ENCODE data around the gene CENPC. TPM values are rescaled to one million over a fixed set of nuclear protein-coding genes. Genes with fewer than 3 reads are reported as not detected.

CENPC gene
- total and polyA plus RNA-seq, 4 experiments from 2014 or later, result 15.2 to 69.1 (median 43.9) TPM

DNA sequence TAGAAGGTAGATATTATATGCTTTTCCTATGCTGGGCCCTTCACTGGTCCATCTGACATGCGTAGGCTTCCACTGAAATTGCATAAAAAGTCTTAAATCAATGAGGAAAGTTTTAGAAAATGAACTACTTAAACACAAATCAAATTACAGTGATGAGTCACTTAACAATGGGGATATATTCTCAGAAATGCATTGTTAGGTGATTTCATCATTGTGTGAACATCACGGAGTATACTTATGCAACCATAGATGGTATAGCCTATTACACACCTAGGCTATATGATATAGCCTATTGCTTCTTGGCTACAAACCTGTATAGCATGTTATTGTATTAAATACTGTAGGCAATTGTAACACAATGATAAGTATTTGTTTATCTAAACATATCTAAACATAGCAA lies 23.5 kb upstream of the CENPC start:
- Histone ChIP-seq H3K4me3 (ENCODE audit: low read length in 2 of 2) (no peak overlapping the region), H3K27ac (ENCODE audit: low read depth, low read length) (no peak overlapping the region), H3K36me3 (ENCODE audit: insufficient read depth, low read length) (no peaks in the 10 kb centered on the region), H3K27me3 (ENCODE audit: insufficient read depth, low read length) (no peaks in the 10 kb centered on the region), H3K9me3 (ENCODE audit: control insufficient read depth in 1 of 2, low read length in 2 of 2) (no peaks in the 10 kb centered on the region), H3K4me1 (ENCODE audit: insufficient read depth, low read length) (no peaks in the 10 kb centered on the region)
- intact Hi-C loops (cut with micrococcal nuclease), result no loop called here
- POLR2A ChIA-PET (ENCODE audit: partially characterized antibody), result interaction anchor here (1.1 kb wide), 1 partner anchor 10 kb away, joined by 3 read pairs; no protein-coding TSS in a partner anchor
- CTCF ChIA-PET (ENCODE audit: partially characterized antibody), result no interaction called here
- no peak overlapping the region for H3K4me3 Mint-ChIP-seq
- H3K9me3 Mint-ChIP-seq, result no peaks in the 10 kb centered on the region
- peaks cover 5 to 15% (median 13%) of the 10 kb centered on the region in 4 donors for H3K4me1 Mint-ChIP-seq
- DNase-seq, result no peak
- H3K36me3 Mint-ChIP-seq, result no peaks in the 10 kb centered on the region
- no peaks in the 10 kb centered on the region for H3K27me3 Mint-ChIP-seq
- H3K27ac Mint-ChIP-seq, result no peak overlapping the region

DNA sequence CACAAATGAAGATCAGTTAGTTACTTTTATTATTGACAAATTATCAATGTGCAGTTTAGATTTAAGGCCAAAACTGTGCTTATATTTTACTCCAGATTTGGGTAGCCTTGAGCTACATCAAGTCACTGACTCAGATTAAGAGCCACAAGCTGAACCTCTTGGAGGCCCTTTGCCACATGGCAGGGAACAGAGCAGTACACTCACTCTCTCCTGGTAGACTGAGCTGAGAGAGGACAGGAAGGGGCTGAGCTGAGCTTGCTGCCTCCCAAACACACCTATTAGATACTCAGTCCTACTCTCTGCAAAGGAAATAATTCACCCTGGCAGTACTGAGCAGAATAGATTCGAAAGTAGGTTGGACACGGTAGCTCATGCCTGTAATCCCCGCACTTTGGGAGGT lies 21.0 kb upstream of the CENPC start:
- no peak overlapping the region for H3K4me3 Mint-ChIP-seq
- intact Hi-C loops (cut with micrococcal nuclease), result no loop called here
- peak overlapping the region in 1 of 7 donors; percentile 29 for H3K27ac Mint-ChIP-seq
- H3K27me3 Mint-ChIP-seq, result no peaks in the 10 kb centered on the region
- CTCF ChIA-PET (ENCODE audit: partially characterized antibody), result interaction anchor here (1.4 kb wide), 1 partner anchor 10 kb away, joined by 3 read pairs; no protein-coding TSS in a partner anchor
- no peak overlapping the region for H3K4me3 ChIP-seq (ENCODE audit: low read length in 2 of 2)
- no peaks in the 10 kb centered on the region for H3K4me1 Mint-ChIP-seq
- DNase-seq, result no peak
- no peaks in the 10 kb centered on the region for H3K9me3 ChIP-seq (ENCODE audit: control insufficient read depth in 1 of 2, low read length in 2 of 2)
- no peak overlapping the region for H3K27ac ChIP-seq (ENCODE audit: low read depth, low read length)
- POLR2A ChIA-PET (ENCODE audit: partially characterized antibody), result no interaction called here
- H3K36me3 Mint-ChIP-seq, result no peaks in the 10 kb centered on the region
- no peaks in the 10 kb centered on the region for H3K36me3 ChIP-seq (ENCODE audit: insufficient read depth, low read length)
- H3K9me3 Mint-ChIP-seq, result no peaks in the 10 kb centered on the region
- H3K27me3 ChIP-seq (ENCODE audit: insufficient read depth, low read length), result no peaks in the 10 kb centered on the region
- no peaks in the 10 kb centered on the region for H3K4me1 ChIP-seq (ENCODE audit: insufficient read depth, low read length)

GRCh38 chr4:67565284-67565683 lies 20.0 kb upstream of the CENPC start:
- Histone ChIP-seq H3K9me3 (ENCODE audit: control insufficient read depth in 1 of 2, low read length in 2 of 2) (no peaks in the 10 kb centered on the region), H3K36me3 (ENCODE audit: insufficient read depth, low read length) (no peaks in the 10 kb centered on the region), H3K4me1 (ENCODE audit: insufficient read depth, low read length) (no peaks in the 10 kb centered on the region), H3K27me3 (ENCODE audit: insufficient read depth, low read length) (no peaks in the 10 kb centered on the region), H3K27ac (ENCODE audit: low read depth, low read length) (no peak overlapping the region), H3K4me3 (ENCODE audit: low read length in 2 of 2) (no peak overlapping the region)
- intact Hi-C loops (cut with micrococcal nuclease), result no loop called here
- ChIA-PET CTCF (ENCODE audit: partially characterized antibody) (interaction anchor here (0.6 kb wide), 1 partner anchor 299 kb away, joined by 3 read pairs; no protein-coding TSS in a partner anchor), POLR2A (ENCODE audit: partially characterized antibody) (no interaction called here)
- Mint-ChIP-seq H3K4me3 (no peak overlapping the region), H3K27ac (no peak overlapping the region), H3K36me3 (no peaks in the 10 kb centered on the region), H3K27me3 (no peaks in the 10 kb centered on the region), H3K9me3 (no peaks in the 10 kb centered on the region), H3K4me1 (peaks cover 0 to 6% (median under 1%) of the 10 kb centered on the region in 4 donors)
- no peak for DNase-seq

DNA sequence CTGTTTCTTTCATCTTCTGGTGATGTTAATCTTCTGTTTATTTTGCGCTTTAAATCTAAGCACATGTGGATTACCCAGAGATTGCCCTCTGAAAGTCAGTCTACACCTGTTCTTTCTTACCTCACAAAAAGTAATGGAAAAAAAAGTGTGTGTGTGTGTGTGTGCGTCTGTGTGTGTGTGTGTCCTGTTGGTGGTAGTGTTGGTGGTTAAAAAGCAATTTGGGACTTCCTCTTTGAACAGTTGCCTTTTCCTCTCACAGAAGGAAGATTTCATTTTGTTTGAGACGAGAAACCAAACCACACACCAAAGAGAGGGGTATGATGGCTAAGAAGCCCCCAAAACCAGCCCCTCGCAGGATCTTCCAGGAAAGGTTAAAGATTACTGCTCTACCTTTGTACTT lies 13.2 kb upstream of the CENPC start, which contains the start of gene STAP1:
Gene STAP1 (plus strand): TSS at position 235 of the 400 bp plus-strand sequence. CDS start 83 bp downstream, at position 318.
- no peaks in the 10 kb centered on the region for H3K9me3 Mint-ChIP-seq
- H3K27me3 Mint-ChIP-seq, result peaks cover 0 to 2% of the 10 kb centered on the region in 2 donors
- peak within 1 kb of the TSS; percentile 58 to 89 (median 78) for H3K27ac Mint-ChIP-seq
- no peak within 1 kb of the TSS for H3K4me3 ChIP-seq (ENCODE audit: low read length in 2 of 2)
- POLR2A ChIA-PET (ENCODE audit: partially characterized antibody), result no interaction called here
- H3K36me3 Mint-ChIP-seq, result peaks cover 0 to 3% of the 10 kb centered on the region in 2 donors
- H3K27ac ChIP-seq (ENCODE audit: low read depth, low read length), result no peak within 1 kb of the TSS
- peak; percentile 55 to 61 (median 57) for DNase-seq
- intact Hi-C loops (cut with micrococcal nuclease), result loop anchor here (2.0 kb wide), 1 partner anchor 16 kb away; no protein-coding TSS in a partner anchor
- no peaks in the 10 kb centered on the region for H3K36me3 ChIP-seq (ENCODE audit: insufficient read depth, low read length)
- no peaks in the 10 kb centered on the region for H3K9me3 ChIP-seq (ENCODE audit: control insufficient read depth in 1 of 2, low read length in 2 of 2)
- CTCF ChIA-PET (ENCODE audit: partially characterized antibody), result interaction anchor here (1.0 kb wide), 1 partner anchor 190 kb away, joined by 3 read pairs; no protein-coding TSS in a partner anchor
- H3K4me1 Mint-ChIP-seq, result peaks cover 5 to 31% (median 17%) of the 10 kb centered on the region in 4 donors
- no peaks in the 10 kb centered on the region for H3K27me3 ChIP-seq (ENCODE audit: insufficient read depth, low read length)
- H3K4me3 Mint-ChIP-seq, result peak within 1 kb of the TSS; percentile 75 to 92 (median 84)
- H3K4me1 ChIP-seq (ENCODE audit: insufficient read depth, low read length), result peaks cover 11% of the 10 kb centered on the region

- ChIA-PET POLR2A (ENCODE audit: partially characterized antibody) (interaction anchor here (1.0 kb wide), 1 partner anchor 11 kb away, joined by 4 read pairs; the partner anchor contains the start of gene CENPC), CTCF (ENCODE audit: partially characterized antibody) (interaction anchor here (0.9 kb wide), 1 partner anchor 10 kb away, joined by 3 read pairs; no protein-coding TSS in a partner anchor)
- no peaks in the 10 kb centered on the region for H3K9me3 ChIP-seq (ENCODE audit: control insufficient read depth in 1 of 2, low read length in 2 of 2)
- H3K27ac Mint-ChIP-seq, result no peak overlapping the region
- H3K36me3 Mint-ChIP-seq, result peaks cover 0 to 3% of the 10 kb centered on the region in 2 donors
- H3K4me1 Mint-ChIP-seq, result peaks cover 5 to 31% (median 17%) of the 10 kb centered on the region in 4 donors
- DNase-seq, result no peak
- H3K27ac ChIP-seq (ENCODE audit: low read depth, low read length), result no peak overlapping the region
- intact Hi-C loops (cut with micrococcal nuclease), result no loop called here
- no peak overlapping the region for H3K4me3 ChIP-seq (ENCODE audit: low read length in 2 of 2)
- H3K27me3 Mint-ChIP-seq, result peaks cover 0 to 2% of the 10 kb centered on the region in 2 donors
- peaks cover 11% of the 10 kb centered on the region for H3K4me1 ChIP-seq (ENCODE audit: insufficient read depth, low read length)
- H3K9me3 Mint-ChIP-seq, result no peaks in the 10 kb centered on the region
- H3K4me3 Mint-ChIP-seq, result no peak overlapping the region
- H3K36me3 ChIP-seq (ENCODE audit: insufficient read depth, low read length), result no peaks in the 10 kb centered on the region
- H3K27me3 ChIP-seq (ENCODE audit: insufficient read depth, low read length), result no peaks in the 10 kb centered on the region
Measured at GRCh38 chr4:67556436-67556835, 11.1 kb upstream of the CENPC start.

GRCh38 chr4:67555447-67555846 lies 10.1 kb upstream of the CENPC start:
- ChIA-PET CTCF (ENCODE audit: partially characterized antibody) (interaction anchor here (0.9 kb wide), 1 partner anchor 11 kb away, joined by 3 read pairs; no protein-coding TSS in a partner anchor), POLR2A (ENCODE audit: partially characterized antibody) (interaction anchor here (2.5 kb wide), 1 partner anchor 11 kb away, joined by 8 read pairs; the partner anchor contains the start of gene CENPC)
- H3K27me3 Mint-ChIP-seq, result peaks cover 0 to 2% of the 10 kb centered on the region in 2 donors
- H3K4me1 ChIP-seq (ENCODE audit: insufficient read depth, low read length), result peaks cover 11% of the 10 kb centered on the region
- no peak for DNase-seq
- H3K4me3 Mint-ChIP-seq, result no peak overlapping the region
- H3K27ac ChIP-seq (ENCODE audit: low read depth, low read length), result no peak overlapping the region
- peaks cover 5 to 26% (median 16%) of the 10 kb centered on the region in 4 donors for H3K4me1 Mint-ChIP-seq
- no peaks in the 10 kb centered on the region for H3K36me3 ChIP-seq (ENCODE audit: insufficient read depth, low read length)
- no peak overlapping the region for H3K4me3 ChIP-seq (ENCODE audit: low read length in 2 of 2)
- no peaks in the 10 kb centered on the region for H3K9me3 ChIP-seq (ENCODE audit: control insufficient read depth in 1 of 2, low read length in 2 of 2)
- intact Hi-C loops (cut with micrococcal nuclease), result no loop called here
- H3K27ac Mint-ChIP-seq, result no peak overlapping the region
- H3K9me3 Mint-ChIP-seq, result no peaks in the 10 kb centered on the region
- no peaks in the 10 kb centered on the region for H3K27me3 ChIP-seq (ENCODE audit: insufficient read depth, low read length)
- H3K36me3 Mint-ChIP-seq, result peaks cover 0 to 3% of the 10 kb centered on the region in 2 donors

DNA sequence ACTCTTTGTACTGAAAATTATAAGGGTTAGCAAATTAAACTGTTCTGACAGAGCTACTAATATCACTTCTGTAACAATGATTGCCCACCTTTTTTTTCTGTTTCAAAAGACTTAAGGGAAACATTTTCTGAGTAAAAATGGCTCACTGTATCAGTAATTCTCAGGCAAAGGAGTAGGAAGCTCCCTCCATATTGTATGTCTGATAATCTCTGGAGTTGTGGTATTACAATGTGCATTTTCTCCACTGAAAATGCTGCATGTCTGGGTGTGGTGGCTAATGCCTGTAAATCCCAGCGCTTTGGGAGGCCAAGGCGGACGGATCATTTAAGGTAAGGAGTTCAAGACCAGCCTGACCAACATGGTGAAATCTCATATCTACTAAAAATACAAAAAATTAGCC lies 8.8 kb upstream of the CENPC start:
- H3K27me3 ChIP-seq (ENCODE audit: insufficient read depth, low read length), result no peaks in the 10 kb centered on the region
- Mint-ChIP-seq H3K4me3 (no peak overlapping the region), H3K36me3 (peaks cover 0 to 3% of the 10 kb centered on the region in 2 donors), H3K27me3 (peaks cover 0 to 2% of the 10 kb centered on the region in 2 donors), H3K4me1 (peaks cover 6 to 25% (median 14%) of the 10 kb centered on the region in 4 donors), H3K27ac (no peak overlapping the region), H3K9me3 (no peaks in the 10 kb centered on the region)
- POLR2A ChIA-PET (ENCODE audit: partially characterized antibody), result interaction anchor here (2.5 kb wide), 1 partner anchor 9 kb away, joined by 8 read pairs; the partner anchor contains the start of gene CENPC
- no peaks in the 10 kb centered on the region for H3K9me3 ChIP-seq (ENCODE audit: control insufficient read depth in 1 of 2, low read length in 2 of 2)
- no peak for DNase-seq
- CTCF ChIA-PET (ENCODE audit: partially characterized antibody), result interaction anchor here (1.3 kb wide), 1 partner anchor 9 kb away, joined by 5 read pairs; the partner anchor contains the start of gene CENPC
- intact Hi-C loops (cut with micrococcal nuclease), result no loop called here
- no peaks in the 10 kb centered on the region for H3K36me3 ChIP-seq (ENCODE audit: insufficient read depth, low read length)
- no peak overlapping the region for H3K27ac ChIP-seq (ENCODE audit: low read depth, low read length)
- peaks cover 11% of the 10 kb centered on the region for H3K4me1 ChIP-seq (ENCODE audit: insufficient read depth, low read length)
- H3K4me3 ChIP-seq (ENCODE audit: low read length in 2 of 2), result no peak overlapping the region

Data from CD4-positive, alpha-beta memory T cell (primary cell).